ENCODE measurements around the gene DTWD1. TPM values are rescaled to one million over a fixed set of nuclear protein-coding genes. Genes with fewer than 3 reads are reported as not detected.

Gene DTWD1
- total and polyA plus RNA-seq, 2 donors (not counting 3 experiments of a cell fraction or from before 2014, with no cell fraction given), result 4.6 to 20.1 TPM

GRCh38 chr15:49622561-49622960, 1.7 kb downstream of the DTWD1 start:
- no peak overlapping the region for H2AFZ ChIP-seq (ENCODE audit: low read depth, low read length)
- peaks cover 31% of the 10 kb centered on the region for H3K79me2 ChIP-seq (ENCODE audit: control insufficient read depth, insufficient read depth, low read length)
- dilution Hi-C loops (cut with MboI; ENCODE audit: extremely low pct_ligation_motif_present, low sequenced_read_pairs), result no loop called here
- no peak overlapping the region for H3K4me3 ChIP-seq (replicated peaks in 1 of 3; ENCODE audit: insufficient read depth in 1 of 3, low read depth in 1 of 3, low read length in 3 of 3)
- peaks cover 2% of the 10 kb centered on the region for H3K9me3 ChIP-seq (replicated peaks; ENCODE audit: control insufficient read depth, insufficient read depth, low read length)
- FAIRE-seq (no peak), DNase-seq (ENCODE audit: low read depth, low spot score) (no peak)
- no peaks in the 10 kb centered on the region for H3K9me1 ChIP-seq (replicated peaks; ENCODE audit: control insufficient read depth, extremely low read depth, insufficient read depth, low read length)
- no peak for TF ChIP-seq GATA2 (IDR thresholded peaks at IDR 0.05; ENCODE audit: insufficient read depth, insufficient read length, low read depth, low read length)
- no peak for TF ChIP-seq POLR2A (IDR thresholded peaks at IDR 0.05; ENCODE audit: low read depth, low read length)
- no peak for TF ChIP-seq MYC (IDR thresholded peaks at IDR 0.05; ENCODE audit: low read depth, low read length)
- TF ChIP-seq EZH2 (IDR thresholded peaks at IDR 0.05; ENCODE audit: borderline replicate concordance, low read depth, low read length, severe bottlenecking), result no peak
- no peak for TF ChIP-seq JUN (IDR thresholded peaks at IDR 0.05; ENCODE audit: borderline replicate concordance, insufficient read depth, insufficient read length, low read depth)
- no peak for TF ChIP-seq POLR2AphosphoS5 (IDR thresholded peaks at IDR 0.05; ENCODE audit: insufficient read depth, low read depth, low read length)
- no peak for TF ChIP-seq MAX (IDR thresholded peaks at IDR 0.05; ENCODE audit: insufficient read depth, insufficient read length)
- TF ChIP-seq, protein P1, sequence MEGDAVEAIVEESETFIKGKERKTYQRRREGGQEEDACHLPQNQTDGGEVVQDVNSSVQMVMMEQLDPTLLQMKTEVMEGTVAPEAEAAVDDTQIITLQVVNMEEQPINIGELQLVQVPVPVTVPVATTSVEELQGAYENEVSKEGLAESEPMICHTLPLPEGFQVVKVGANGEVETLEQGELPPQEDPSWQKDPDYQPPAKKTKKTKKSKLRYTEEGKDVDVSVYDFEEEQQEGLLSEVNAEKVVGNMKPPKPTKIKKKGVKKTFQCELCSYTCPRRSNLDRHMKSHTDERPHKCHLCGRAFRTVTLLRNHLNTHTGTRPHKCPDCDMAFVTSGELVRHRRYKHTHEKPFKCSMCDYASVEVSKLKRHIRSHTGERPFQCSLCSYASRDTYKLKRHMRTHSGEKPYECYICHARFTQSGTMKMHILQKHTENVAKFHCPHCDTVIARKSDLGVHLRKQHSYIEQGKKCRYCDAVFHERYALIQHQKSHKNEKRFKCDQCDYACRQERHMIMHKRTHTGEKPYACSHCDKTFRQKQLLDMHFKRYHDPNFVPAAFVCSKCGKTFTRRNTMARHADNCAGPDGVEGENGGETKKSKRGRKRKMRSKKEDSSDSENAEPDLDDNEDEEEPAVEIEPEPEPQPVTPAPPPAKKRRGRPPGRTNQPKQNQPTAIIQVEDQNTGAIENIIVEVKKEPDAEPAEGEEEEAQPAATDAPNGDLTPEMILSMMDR (IDR thresholded peaks at IDR 0.05; ENCODE audit: extremely low read depth in 1 of 2, insufficient read depth in 1 of 2, low read depth in 1 of 2, low read length in 2 of 2), result no peak
- no peak for TF ChIP-seq FOS (IDR thresholded peaks at IDR 0.05; ENCODE audit: borderline replicate concordance, insufficient read depth, low read length)
- peaks cover 2 to 8% of the 10 kb centered on the region in 2 experiments for H3K36me3 ChIP-seq (ENCODE audit: control insufficient read depth in 2 of 2, extremely low read depth in 1 of 2, insufficient read depth in 2 of 2, low read length in 2 of 2)
- H3K9ac ChIP-seq (replicated peaks; ENCODE audit: extremely low read depth, insufficient read depth, low read length), result no peak overlapping the region
- POLR2A ChIA-PET, result no interaction called here
- no TSS peak for BruUV-seq (replicated peaks)
- no peak overlapping the region for H3K27ac ChIP-seq (ENCODE audit: insufficient read depth, low read depth, low read length)
- H4K20me1 ChIP-seq (replicated peaks; ENCODE audit: control insufficient read depth, extremely low read depth, insufficient read depth, low read length), result no peaks in the 10 kb centered on the region
- no peaks in the 10 kb centered on the region for H3K27me3 ChIP-seq (ENCODE audit: control insufficient read depth in 2 of 2, insufficient read depth in 2 of 2, low read length in 2 of 2)
- intact Hi-C loops (cut with micrococcal nuclease), result loop anchor here (5.0 to 10.0 kb wide), 5 partner anchors 388 to 1472 kb away; partner anchors contain the start of genes GALK2, SHC4 and TNFAIP8L3
- no peak overlapping the region for H3K4me2 ChIP-seq (ENCODE audit: insufficient read depth, low read length)
- CTCF ChIA-PET, result interaction anchor here (1.2 kb wide), 1 partner anchor 10 kb away, joined by 3 read pairs; no protein-coding TSS in a partner anchor
- peaks cover 26% of the 10 kb centered on the region for H3K4me1 ChIP-seq (ENCODE audit: control insufficient read depth, extremely low read depth, insufficient read depth, low read length)

Data from endothelial cell of umbilical vein (primary cell).